M059J (cell line): Measurements from ENCODE around the gene IPO13. TPM values are rescaled to one million over a fixed set of nuclear protein-coding genes. Genes with fewer than 3 reads are reported as not detected.

Source experiments
- DNase-seq: peaks from one replicate; pipeline ENCODE4 v3.0.0-alpha.2; 2012; ENCODE audit warnings: low read depth
- total RNA-seq: library from RNA; depleted of rRNA; stranded (reverse); fragments of >200 nt; shearing (Covaris generic); gene quantifications from 2 replicates; pipeline ENCODE4 v1.2.3, GENCODE V29; 2014; rRNA removed

IPO13 gene, protein sequence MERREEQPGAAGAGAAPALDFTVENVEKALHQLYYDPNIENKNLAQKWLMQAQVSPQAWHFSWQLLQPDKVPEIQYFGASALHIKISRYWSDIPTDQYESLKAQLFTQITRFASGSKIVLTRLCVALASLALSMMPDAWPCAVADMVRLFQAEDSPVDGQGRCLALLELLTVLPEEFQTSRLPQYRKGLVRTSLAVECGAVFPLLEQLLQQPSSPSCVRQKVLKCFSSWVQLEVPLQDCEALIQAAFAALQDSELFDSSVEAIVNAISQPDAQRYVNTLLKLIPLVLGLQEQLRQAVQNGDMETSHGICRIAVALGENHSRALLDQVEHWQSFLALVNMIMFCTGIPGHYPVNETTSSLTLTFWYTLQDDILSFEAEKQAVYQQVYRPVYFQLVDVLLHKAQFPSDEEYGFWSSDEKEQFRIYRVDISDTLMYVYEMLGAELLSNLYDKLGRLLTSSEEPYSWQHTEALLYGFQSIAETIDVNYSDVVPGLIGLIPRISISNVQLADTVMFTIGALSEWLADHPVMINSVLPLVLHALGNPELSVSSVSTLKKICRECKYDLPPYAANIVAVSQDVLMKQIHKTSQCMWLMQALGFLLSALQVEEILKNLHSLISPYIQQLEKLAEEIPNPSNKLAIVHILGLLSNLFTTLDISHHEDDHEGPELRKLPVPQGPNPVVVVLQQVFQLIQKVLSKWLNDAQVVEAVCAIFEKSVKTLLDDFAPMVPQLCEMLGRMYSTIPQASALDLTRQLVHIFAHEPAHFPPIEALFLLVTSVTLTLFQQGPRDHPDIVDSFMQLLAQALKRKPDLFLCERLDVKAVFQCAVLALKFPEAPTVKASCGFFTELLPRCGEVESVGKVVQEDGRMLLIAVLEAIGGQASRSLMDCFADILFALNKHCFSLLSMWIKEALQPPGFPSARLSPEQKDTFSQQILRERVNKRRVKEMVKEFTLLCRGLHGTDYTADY
- total RNA-seq = 15.3 and 26.5 TPM in 2 replicates

DNA sequence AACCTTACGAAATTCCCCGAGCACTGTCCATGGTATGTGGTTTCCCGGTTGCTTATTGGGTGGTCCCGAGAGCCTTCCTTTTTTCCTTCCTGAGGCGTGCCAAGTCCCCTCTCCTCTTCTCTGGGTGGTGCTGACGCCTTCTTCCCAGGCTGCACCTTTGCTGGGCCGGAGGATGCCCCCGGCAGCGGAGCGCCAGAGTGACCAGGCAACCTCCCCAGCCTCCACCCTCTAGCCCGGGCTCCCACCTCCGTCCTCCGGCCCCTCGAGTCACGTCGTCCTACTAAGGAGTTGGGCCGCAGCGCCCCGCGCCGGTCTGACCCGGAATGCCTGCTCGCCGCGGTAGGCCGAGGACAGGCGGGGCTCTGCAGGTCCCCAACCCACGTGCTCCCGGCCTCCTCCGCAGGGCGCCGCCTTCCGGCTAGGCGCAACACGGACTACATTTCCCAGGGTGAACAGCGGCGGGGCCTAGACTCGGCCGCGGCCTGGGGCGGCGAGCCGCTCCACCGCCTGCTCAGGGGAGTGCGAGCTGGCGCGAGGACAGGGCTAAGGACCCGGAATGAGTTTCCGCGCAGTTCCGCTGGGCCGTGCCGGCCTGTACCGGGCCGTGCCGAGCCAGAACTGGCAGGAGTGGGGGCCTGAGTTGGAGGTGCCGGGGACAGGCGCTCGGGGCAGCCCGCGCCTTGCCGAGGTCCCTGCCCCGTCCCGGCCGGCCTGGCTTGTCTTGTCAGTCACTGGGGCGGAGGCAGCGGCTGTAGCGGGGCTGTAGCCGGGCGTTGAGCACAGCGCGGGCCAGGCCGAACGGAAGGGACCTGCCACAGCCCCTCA lies at the start of gene IPO13:
IPO13 (plus strand) TSS at position 715 of the 825 bp plus-strand sequence. CDS start 651 bp downstream, outside the sequence.
- peak; percentile 92 for DNase-seq

DNA sequence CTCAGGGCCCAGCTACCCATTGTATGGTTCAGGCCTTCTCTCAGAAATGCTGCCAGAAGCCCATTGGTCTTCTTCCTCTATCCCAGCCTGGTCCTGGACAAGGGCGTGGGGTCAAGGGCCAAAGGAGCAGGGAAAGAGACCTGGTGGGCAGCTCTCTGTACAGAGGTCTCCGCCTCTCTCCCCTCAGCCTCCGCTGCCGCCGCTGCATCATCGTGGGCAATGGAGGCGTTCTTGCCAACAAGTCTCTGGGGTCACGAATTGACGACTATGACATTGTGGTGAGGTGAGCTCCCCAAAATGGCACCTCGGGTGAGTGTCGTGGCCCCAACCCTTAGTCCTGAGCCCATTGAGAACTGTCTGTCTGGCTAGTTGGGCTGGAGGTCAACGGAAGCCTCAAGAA lies 47.8 kb upstream of the IPO13 start:
- DNase-seq = no peak

GRCh38 chr1:43900386-43900785 lies 46.4 kb upstream of the IPO13 start:
- no peak for DNase-seq

DNA sequence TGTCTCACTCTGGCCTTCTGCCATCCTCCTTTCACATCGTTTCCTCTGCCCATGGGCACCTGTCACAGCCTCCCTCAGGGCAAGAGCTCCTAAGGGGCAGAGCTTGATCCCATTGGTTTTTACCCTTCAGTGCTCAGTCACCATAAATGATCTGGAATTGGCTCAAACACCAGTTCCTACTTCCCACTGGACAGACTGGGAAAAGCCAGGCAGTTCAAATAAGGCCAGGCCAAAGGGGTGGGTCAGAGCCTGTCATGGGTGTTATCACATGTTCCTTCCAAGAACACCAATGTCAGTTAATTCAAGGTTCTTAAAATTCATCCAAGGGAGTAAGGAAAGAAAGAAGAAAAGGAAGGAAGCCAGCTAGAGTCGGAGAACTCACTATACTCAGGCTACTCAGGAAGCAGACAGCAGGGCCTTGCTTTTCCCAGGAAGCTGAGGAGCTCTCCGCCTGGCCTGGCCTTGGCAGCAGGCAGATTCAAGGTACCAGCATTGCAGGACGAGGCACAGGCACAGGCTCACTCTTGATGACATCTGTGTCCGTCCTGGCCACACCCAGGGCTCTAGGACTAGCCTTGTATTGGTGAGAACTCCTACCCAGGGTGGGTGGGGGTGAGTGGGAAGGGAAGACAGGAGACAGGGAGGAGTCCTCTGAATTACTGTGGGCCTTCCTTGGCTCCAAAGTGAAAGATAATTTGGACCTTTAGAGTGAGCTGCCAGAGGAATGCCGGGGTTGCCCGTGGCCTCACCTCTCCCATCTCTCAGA lies 45.4 kb upstream of the IPO13 start:
- peak; percentile 27 for DNase-seq

GRCh38 chr1:43902058-43902831 lies 44.5 kb upstream of the IPO13 start:
- no peak for DNase-seq

GRCh38 chr1:43904660-43905551 lies 41.8 kb upstream of the IPO13 start:
- DNase-seq = no peak

GRCh38 chr1:43908226-43908625 lies 38.5 kb upstream of the IPO13 start:
- DNase-seq = no peak

- no peak for DNase-seq
These were observed 37.9 kb upstream of the IPO13 start for GRCh38 chr1:43908858-43909257.

DNA sequence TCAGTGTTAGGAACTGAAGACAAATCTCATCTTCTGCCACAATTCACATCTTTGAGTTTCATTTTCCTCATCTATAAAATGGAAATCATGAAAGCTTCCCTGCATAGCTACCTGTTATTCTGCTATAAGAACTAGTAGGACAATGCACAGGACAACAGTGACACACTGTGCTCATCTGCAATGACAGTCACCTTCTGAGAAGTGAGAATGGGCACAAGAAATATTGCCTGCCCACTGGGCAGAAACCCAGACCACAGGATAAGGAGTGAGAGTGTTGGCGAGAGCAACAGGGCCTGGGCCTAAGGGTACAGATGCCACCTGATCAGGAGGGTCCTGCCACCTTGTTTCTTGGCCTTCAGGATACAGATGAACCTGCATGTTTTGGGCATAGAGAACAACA lies 36.4 kb upstream of the IPO13 start:
- no peak for DNase-seq

- DNase-seq = no peak
These were observed 34.1 kb upstream of the IPO13 start for GRCh38 chr1:43912607-43913006.

DNA sequence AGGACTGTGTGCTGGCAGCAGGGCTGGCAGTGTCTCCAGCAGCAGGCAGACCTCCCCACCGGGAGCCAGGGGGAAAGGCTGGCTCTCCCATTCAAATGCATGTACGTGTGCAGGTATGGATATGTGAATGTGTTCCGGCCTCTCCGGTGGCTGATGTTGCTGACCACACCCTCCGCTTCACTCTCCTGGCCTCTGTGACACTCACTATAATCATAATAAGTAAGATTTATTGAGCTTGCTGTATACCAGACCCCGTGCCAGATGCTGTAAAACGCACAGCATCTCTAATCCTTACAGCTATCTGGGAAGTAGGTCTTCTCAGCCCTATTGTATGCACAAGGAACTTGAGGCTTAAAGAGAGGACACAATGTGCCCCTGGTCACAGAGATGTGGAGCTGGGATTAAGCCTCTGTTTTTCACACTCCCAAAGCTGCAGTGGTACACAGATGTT lies 33.7 kb upstream of the IPO13 start:
- DNase-seq = no peak

DNA sequence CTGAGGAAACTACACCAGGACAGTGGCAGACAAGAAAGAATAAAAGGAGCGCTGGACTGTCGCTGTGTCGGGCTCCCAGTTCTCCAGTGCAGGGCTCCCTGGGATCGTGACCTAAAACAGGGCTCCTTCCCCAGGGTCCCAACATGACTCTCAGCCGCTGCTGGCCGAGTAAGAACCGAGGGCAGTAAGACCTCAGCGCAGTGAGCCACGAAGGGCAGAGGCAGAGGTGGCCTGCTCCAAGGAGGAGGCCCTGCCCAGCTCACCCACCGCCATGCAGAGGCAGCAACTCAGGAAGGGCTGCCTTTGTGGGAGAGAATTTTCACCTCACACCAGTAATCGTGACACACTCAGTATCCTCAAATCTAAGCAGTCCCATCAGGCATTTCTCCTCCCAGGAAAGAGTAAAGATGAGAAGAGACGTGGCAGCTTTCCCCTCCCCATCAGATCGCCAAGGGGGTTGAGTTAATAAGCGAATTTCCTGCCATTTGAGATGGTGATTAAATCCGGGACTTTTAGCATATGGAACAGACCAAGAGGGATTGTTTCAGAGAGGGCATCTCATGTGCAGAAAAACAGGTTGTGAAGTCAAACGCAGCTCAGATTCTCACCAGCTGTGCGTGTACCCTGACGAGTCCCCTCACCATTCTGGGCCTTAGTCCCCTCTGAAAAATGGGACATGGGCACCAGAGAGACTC lies 32.9 kb upstream of the IPO13 start:
- DNase-seq = no peak

DNA sequence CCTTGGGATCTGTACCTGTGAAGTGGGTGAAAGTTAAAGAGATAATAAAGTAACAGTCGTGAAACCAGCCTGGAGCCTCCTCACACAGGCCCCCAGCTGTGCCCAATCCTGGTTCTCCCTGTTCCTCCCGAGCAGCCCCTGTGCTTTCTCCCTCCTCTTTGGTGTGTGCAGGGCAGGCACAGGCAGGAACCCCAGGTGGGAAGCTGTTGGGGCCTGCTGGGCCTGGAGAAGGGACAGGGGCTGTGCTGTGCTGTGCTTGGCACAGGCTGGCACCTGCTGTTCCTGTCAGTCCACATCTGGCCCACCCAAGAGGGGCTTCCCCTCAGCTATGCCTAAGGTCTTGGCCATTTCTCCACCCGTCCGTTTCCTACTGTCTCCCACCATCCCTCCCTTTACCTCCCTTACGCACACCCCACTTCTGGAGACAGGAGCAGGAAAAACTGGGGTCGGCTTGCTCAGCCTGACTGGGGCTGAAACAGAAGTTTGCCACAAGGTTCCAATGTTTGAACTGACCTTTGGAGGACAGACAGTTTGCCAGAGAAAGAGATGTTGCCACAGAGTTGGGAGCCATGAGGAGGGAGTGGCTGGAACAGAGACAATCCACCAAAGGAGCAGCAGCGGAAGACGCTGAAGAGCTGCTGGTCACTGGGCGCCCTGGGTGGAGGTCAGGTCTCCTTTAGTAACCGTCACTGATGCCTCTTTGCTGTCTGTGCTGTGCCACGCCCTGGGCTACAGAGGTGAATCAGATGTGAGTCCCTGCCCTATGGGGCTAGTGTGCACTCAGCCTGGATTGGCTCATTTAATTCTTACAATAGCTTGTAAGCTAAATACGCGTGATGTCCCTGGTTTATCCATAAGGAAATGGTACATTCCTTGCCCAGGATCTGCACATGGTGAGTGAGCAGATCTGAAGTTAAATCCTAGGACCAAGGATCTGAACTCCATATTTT lies 31.9 kb upstream of the IPO13 start:
- DNase-seq = no peak

GRCh38 chr1:43919906-43920305 lies 26.8 kb upstream of the IPO13 start:
- no peak for DNase-seq

DNA sequence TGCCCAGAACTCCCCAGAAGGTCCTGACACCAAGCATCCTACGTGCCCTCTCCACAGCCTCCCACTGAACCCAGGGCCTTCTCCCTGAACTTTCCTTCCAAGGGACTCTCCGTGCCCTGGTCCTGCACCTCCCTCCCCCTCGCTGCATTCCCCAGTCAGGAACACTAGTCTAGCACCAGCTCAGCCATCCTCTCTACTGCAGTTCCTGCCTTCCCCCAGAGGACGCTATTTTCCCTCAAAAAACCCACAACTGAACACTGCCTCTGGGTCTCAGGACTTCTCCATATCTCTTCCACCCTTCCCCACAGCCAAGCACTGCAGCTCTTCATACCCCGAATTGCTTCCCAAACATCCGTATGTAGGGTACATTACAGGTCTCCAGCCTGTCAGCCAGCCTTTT lies 25.7 kb upstream of the IPO13 start:
- DNase-seq = no peak

- peak; percentile 46 for DNase-seq
These were observed 22.2 kb upstream of the IPO13 start for GRCh38 chr1:43924516-43924915.

DNA sequence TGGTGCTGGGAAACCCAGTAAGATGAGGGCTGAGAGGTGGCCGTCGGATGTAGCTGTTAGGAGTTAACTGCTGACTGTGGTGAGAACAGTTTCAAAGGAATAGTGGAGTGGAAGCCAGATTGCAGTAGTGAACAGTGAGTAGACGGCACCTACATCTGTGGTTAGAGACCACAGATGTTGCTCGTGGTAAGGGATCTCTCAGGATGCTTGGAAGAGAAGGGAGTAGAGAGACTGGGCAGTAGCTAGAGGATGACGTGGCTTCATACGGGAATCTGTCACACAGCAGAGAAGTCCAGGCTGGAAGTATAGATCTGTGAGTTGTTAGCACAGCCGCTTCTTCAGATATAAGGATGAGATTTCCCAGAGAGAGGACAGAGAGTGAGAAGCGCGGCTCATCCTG lies 20.9 kb upstream of the IPO13 start:
- DNase-seq = no peak
